Activated naive CD4-positive, alpha-beta T cell treated with anti-CD3 and anti-CD28 coated beads, Interleukin-2, amount 50 U/mL, for 24 hours (primary cell): ENCODE results near the gene DIS3L2.

Experiments
- H3K27ac Mint-ChIP-seq: one replicate; pipeline ENCODE4 v1.8.0; 2021; ENCODE audit warnings: mild to moderate bottlenecking, mixed read lengths
- H3K27me3 Mint-ChIP-seq: one replicate; pipeline ENCODE4 v1.8.0; 2021; ENCODE audit warnings: mixed read lengths
- H3K36me3 Mint-ChIP-seq: one replicate; pipeline ENCODE4 v1.8.0; 2021; ENCODE audit warnings: mixed read lengths
- H3K4me1 Mint-ChIP-seq: one replicate; pipeline ENCODE4 v1.8.0; 2021; ENCODE audit warnings: mixed read lengths
- H3K4me3 Mint-ChIP-seq: one replicate; pipeline ENCODE4 v1.8.0; 2021; ENCODE audit warnings: mild to moderate bottlenecking, mixed read lengths
- H3K9me3 Mint-ChIP-seq: one replicate; pipeline ENCODE4 v1.8.0; 2021; ENCODE audit warnings: mixed read lengths

Gene DIS3L2

GRCh38 chr2:232290668-232291067, 329.2 kb downstream of the DIS3L2 start:
- Mint-ChIP-seq H3K4me3 (no peak overlapping the region), H3K27ac (no peak overlapping the region), H3K27me3 (no peaks in the 10 kb centered on the region), H3K4me1 (peaks cover 20% of the 10 kb centered on the region), H3K36me3 (peaks cover 18% of the 10 kb centered on the region), H3K9me3 (no peaks in the 10 kb centered on the region)

DNA sequence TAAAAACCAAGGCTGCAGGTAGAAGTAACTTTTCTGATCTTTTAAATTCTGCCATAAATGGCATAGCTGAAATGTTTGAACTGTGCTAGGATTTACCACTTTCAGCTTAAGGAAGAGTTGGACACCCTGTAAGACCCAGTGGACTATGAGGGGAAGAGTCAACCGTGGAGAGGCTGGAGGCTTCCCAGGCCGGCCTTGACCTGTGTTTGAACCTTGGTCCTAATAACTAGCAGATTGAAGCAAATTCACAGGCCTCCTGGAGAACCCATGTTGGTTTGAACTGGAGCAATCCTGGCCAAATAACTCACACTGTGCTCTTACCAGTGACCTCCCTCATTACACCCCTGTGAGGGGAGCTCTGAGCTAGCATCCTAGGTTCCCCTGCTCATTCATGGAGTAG, 329.8 kb downstream of the DIS3L2 start:
- Mint-ChIP-seq H3K27ac (no peak overlapping the region), H3K36me3 (peaks cover 18% of the 10 kb centered on the region), H3K27me3 (no peaks in the 10 kb centered on the region), H3K4me1 (peaks cover 14% of the 10 kb centered on the region), H3K9me3 (no peaks in the 10 kb centered on the region), H3K4me3 (no peak overlapping the region)

- Mint-ChIP-seq H3K9me3 (no peaks in the 10 kb centered on the region), H3K4me1 (peaks cover 8% of the 10 kb centered on the region), H3K27ac (no peak overlapping the region), H3K36me3 (peaks cover 18% of the 10 kb centered on the region), H3K4me3 (no peak overlapping the region), H3K27me3 (no peaks in the 10 kb centered on the region)
Measured at GRCh38 chr2:232292395-232293154, 331.1 kb downstream of the DIS3L2 start.

DNA sequence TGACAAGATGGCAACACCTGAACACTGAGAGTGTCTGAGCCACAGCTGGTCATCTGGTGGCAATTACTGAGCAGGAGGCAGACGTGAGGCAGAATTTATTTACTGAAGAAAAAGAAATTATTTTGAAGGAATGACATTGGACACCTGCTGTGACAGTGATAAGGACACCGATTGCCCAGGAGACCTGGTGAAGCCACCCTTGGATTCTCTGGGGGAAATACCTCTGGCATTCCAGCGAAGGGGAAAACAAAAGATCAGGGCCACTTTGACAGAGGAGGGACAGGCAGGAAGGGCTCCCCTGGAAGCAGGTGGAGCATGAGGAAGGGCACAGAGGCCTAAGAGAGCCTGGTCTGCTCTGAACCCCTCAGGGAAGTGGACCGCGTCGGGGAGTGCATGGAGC, 331.7 kb downstream of the DIS3L2 start:
- no peaks in the 10 kb centered on the region for H3K27me3 Mint-ChIP-seq
- no peaks in the 10 kb centered on the region for H3K9me3 Mint-ChIP-seq
- no peak overlapping the region for H3K27ac Mint-ChIP-seq
- peaks cover 18% of the 10 kb centered on the region for H3K36me3 Mint-ChIP-seq
- no peak overlapping the region for H3K4me3 Mint-ChIP-seq
- peaks cover 8% of the 10 kb centered on the region for H3K4me1 Mint-ChIP-seq

- H3K9me3 Mint-ChIP-seq, result no peaks in the 10 kb centered on the region
- H3K4me3 Mint-ChIP-seq, result no peak overlapping the region
- peaks cover 12% of the 10 kb centered on the region for H3K36me3 Mint-ChIP-seq
- no peaks in the 10 kb centered on the region for H3K27me3 Mint-ChIP-seq
- no peak overlapping the region for H3K27ac Mint-ChIP-seq
- H3K4me1 Mint-ChIP-seq, result peaks cover 23% of the 10 kb centered on the region
Measured at GRCh38 chr2:232295971-232296370, 334.5 kb downstream of the DIS3L2 start.

DNA sequence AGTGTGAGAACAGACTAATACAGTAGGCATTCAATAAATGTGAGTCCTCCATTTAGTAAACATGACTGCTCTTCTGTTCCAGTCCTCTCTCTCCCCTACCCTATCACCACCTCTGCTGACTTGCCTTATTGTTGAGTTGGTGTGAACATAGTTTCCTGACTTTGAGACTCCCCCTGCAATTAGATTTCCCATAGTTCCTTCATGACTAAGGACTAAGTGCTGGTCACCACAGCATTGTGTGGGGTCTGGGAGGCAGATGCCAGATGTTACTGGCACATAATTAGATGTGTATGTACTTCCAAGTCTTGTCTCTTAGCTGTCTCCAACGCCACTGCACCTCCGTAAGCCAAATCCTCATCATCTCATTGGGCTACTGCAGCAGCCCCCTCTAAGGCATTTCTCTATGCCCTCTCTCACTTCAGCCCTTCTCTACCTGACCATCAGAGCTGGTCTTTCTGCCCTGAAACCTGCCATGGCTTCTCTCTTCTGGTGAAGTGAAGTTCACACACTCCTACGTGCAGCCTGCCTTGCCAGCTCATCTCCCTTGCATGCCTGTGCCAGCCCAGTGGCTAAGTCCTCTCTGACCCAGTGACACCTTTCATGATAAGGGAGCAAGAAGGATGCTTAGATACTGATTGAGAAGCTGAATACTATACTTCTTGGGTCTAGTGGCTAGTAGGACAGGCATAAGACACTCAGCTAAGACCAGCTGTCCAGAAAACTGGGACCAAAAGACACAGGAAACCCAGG, 335.4 kb downstream of the DIS3L2 start:
- no peaks in the 10 kb centered on the region for H3K27me3 Mint-ChIP-seq

GRCh38 chr2:232299084-232299483, 337.6 kb downstream of the DIS3L2 start:
- Mint-ChIP-seq H3K4me3 (no peak overlapping the region), H3K4me1 (peaks cover 15% of the 10 kb centered on the region), H3K27me3 (no peaks in the 10 kb centered on the region), H3K9me3 (no peaks in the 10 kb centered on the region), H3K27ac (no peak overlapping the region), H3K36me3 (peaks cover 12% of the 10 kb centered on the region)

More for the DNA sequence above, 335.4 kb downstream of the DIS3L2 start:
- Mint-ChIP-seq H3K9me3 (no peaks in the 10 kb centered on the region), H3K4me1 (peaks cover 23% of the 10 kb centered on the region), H3K4me3 (no peak overlapping the region), H3K36me3 (peaks cover 10% of the 10 kb centered on the region), H3K27ac (no peak overlapping the region)

- Mint-ChIP-seq H3K27me3 (no peaks in the 10 kb centered on the region), H3K27ac (peak overlapping the region; percentile 37), H3K4me1 (peaks cover 15% of the 10 kb centered on the region)
Measured at GRCh38 chr2:232299927-232300674, 338.6 kb downstream of the DIS3L2 start.

GRCh38 chr2:232300894-232301387, 339.4 kb downstream of the DIS3L2 start:
- Mint-ChIP-seq H3K4me3 (no peak overlapping the region), H3K4me1 (peaks cover 15% of the 10 kb centered on the region), H3K36me3 (peaks cover 17% of the 10 kb centered on the region), H3K27ac (no peak overlapping the region), H3K9me3 (no peaks in the 10 kb centered on the region), H3K27me3 (no peaks in the 10 kb centered on the region)

More at GRCh38 chr2:232299927-232300674, 338.6 kb downstream of the DIS3L2 start:
- Mint-ChIP-seq H3K9me3 (no peaks in the 10 kb centered on the region), H3K36me3 (peaks cover 15% of the 10 kb centered on the region), H3K4me3 (no peak overlapping the region)

DNA sequence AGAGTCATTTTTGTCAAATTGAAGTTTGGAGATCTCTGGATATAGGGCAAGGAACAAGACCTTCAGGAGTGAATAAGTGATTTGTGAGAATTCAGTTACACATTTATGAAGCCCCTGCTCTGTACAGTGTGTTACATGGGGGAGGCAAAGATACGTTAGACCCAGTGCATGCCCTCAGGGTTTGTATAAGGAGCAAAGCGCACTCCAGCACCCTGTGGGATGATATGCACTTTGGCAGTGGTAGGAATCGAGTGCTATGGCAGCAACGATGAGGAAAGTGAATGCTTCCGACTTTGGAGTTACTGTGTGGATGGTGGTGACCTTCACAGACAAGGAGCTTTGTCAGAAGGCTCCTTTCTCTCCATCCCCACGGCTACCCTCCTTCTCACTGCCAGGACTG, 342.7 kb downstream of the DIS3L2 start:
- H3K4me3 Mint-ChIP-seq, result no peak overlapping the region
- H3K27ac Mint-ChIP-seq, result no peak overlapping the region
- peaks cover 32% of the 10 kb centered on the region for H3K4me1 Mint-ChIP-seq
- H3K9me3 Mint-ChIP-seq, result no peaks in the 10 kb centered on the region
- H3K27me3 Mint-ChIP-seq, result no peaks in the 10 kb centered on the region
- H3K36me3 Mint-ChIP-seq, result peaks cover 15% of the 10 kb centered on the region

GRCh38 chr2:232306741-232307305, 345.3 kb downstream of the DIS3L2 start:
- Mint-ChIP-seq H3K27ac (no peak overlapping the region), H3K9me3 (no peaks in the 10 kb centered on the region), H3K27me3 (no peaks in the 10 kb centered on the region), H3K4me3 (no peak overlapping the region), H3K36me3 (peaks cover 13% of the 10 kb centered on the region), H3K4me1 (peaks cover 48% of the 10 kb centered on the region)

- Mint-ChIP-seq H3K4me3 (no peak overlapping the region), H3K27ac (no peak overlapping the region), H3K4me1 (peaks cover 58% of the 10 kb centered on the region), H3K9me3 (no peaks in the 10 kb centered on the region), H3K27me3 (no peaks in the 10 kb centered on the region), H3K36me3 (peaks cover 13% of the 10 kb centered on the region)
Measured at GRCh38 chr2:232307854-232308253, 346.3 kb downstream of the DIS3L2 start.

DNA sequence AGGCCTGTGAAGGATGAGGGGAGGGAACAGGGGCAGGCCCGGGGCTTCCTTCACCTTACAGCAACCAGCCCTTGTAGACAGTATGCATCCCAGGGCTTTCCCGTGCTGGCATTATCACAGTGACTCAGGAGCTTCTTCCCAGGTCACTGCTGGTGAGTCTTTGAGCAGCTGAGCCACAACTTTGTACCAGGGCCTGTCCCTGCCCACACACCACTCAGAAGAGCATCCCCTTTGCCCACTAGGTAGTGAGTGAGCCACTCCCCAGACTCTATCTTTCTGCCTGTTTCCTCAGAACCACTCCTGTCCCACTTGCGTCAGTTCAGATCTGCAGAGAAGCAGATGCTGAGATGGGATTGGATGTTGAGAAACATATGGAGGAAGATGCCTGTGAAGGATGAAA, 347.5 kb downstream of the DIS3L2 start:
- no peaks in the 10 kb centered on the region for H3K27me3 Mint-ChIP-seq
- no peaks in the 10 kb centered on the region for H3K9me3 Mint-ChIP-seq
- H3K36me3 Mint-ChIP-seq, result peaks cover 8% of the 10 kb centered on the region
- H3K4me3 Mint-ChIP-seq, result peak overlapping the region; percentile 1
- peaks cover 69% of the 10 kb centered on the region for H3K4me1 Mint-ChIP-seq
- H3K27ac Mint-ChIP-seq, result peak overlapping the region; percentile 80

DNA sequence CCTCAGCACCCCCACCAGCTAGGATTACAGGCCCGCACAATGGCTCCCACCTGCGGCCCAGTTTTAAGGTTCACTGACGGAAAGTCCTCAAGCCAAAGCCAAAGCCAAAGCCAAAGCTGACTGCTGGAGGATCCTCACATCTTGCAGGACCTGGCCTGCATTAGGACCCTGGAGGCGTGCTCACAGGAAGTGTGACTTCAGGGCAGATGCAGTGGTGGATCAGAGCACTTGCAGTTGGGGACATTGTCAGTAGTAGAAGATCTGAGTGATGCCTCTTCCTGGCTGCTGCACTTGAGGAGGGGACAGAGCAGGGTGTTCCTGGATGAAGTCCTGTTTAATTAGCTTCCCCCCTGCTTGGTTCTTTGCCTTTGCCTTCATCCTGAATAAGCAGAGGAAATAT, 348.1 kb downstream of the DIS3L2 start:
- peaks cover 5% of the 10 kb centered on the region for H3K36me3 Mint-ChIP-seq
- H3K27ac Mint-ChIP-seq, result peak overlapping the region; percentile 80
- peak overlapping the region; percentile 51 for H3K4me3 Mint-ChIP-seq
- H3K9me3 Mint-ChIP-seq, result no peaks in the 10 kb centered on the region
- no peaks in the 10 kb centered on the region for H3K27me3 Mint-ChIP-seq
- peaks cover 75% of the 10 kb centered on the region for H3K4me1 Mint-ChIP-seq

DNA sequence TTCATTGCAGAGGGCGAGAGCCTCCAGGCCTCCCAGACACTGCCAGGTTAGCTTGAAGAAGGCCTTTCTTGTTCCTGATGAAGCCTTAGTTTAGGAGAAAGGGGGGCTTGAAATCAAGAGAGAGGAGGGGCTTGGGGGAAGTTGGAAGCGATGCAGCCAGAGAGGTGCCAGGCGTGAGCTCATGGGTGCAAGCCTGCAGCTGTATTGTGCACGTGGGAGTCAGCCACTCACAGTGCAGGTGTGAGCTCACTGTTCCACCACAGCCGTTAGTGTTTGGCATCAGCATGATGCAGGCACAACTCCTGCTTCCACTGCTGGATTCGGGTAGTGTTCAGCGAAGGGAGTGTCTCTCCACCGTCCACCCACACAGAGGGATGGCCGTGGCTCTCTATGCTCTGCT, 348.6 kb downstream of the DIS3L2 start:
- Mint-ChIP-seq H3K9me3 (no peaks in the 10 kb centered on the region), H3K36me3 (peaks cover 6% of the 10 kb centered on the region), H3K4me3 (peak overlapping the region; percentile 51), H3K27ac (peak overlapping the region; percentile 56), H3K27me3 (no peaks in the 10 kb centered on the region), H3K4me1 (peaks cover 80% of the 10 kb centered on the region)
